DND-41 (cell line): ENCODE measurements around the gene RAD51B.

ENCODE experiments used
- EZH2 ChIP-seq: IDR thresholded peaks from 3 replicates; pipeline ENCODE4 v1.6.1; 2012; ENCODE audit warnings: borderline replicate concordance, low read depth, mild to moderate bottlenecking, moderate library complexity, low read length, inconsistent platforms; ENCODE audit not compliant: severe bottlenecking
- TF ChIP-seq, protein P1 (sequence below): IDR thresholded peaks from 2 replicates; pipeline ENCODE4 v1.5.1; 2012; ENCODE audit warnings: borderline replicate concordance, low read length, moderate library complexity, mild to moderate bottlenecking; ENCODE audit not compliant: poor library complexity, severe bottlenecking; ENCODE audit errors: extremely low read depth

DNA sequence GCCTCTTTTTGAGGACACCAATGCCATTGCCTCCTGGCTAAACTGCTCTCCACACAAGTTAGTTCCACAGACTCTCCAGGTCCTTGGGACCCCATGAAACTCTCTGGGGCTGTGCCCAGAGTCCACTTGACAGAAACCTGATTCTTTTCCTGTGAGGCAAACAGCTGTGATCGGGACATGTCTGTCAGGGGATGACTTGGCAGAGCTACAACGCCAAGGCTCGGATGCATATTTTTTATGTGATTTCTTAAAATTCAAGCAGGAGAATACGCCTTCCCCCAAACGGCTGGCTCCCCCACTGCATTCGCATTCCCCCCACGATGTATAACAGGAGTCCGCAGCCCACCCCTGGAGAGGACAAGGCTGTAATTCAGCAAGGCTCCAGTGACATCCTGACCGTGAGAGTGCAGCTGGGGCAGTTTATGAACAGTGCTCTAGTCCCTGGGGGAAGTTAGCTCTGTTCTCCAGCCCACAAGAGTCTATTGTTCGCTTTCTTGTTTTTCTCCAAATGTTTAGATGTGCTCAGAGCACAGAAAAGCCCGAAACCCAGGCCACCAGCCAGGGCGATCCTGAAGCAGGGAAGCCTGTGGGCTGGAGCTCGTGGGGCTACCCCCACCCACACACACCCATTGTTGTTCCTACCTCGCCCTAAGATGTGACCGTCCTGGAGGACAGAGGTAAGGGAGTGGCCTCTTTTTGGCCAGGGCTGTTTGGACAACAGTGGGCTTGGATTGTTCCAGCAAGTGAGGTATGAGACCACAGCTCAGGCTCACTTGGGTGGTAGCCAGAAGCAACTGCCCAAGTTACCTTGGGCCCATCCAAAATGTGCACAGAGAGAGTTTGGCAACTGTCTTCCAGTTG, 813.8 kb downstream of the RAD51B start:
- TF ChIP-seq, protein P1, sequence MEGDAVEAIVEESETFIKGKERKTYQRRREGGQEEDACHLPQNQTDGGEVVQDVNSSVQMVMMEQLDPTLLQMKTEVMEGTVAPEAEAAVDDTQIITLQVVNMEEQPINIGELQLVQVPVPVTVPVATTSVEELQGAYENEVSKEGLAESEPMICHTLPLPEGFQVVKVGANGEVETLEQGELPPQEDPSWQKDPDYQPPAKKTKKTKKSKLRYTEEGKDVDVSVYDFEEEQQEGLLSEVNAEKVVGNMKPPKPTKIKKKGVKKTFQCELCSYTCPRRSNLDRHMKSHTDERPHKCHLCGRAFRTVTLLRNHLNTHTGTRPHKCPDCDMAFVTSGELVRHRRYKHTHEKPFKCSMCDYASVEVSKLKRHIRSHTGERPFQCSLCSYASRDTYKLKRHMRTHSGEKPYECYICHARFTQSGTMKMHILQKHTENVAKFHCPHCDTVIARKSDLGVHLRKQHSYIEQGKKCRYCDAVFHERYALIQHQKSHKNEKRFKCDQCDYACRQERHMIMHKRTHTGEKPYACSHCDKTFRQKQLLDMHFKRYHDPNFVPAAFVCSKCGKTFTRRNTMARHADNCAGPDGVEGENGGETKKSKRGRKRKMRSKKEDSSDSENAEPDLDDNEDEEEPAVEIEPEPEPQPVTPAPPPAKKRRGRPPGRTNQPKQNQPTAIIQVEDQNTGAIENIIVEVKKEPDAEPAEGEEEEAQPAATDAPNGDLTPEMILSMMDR, result no peak
- no peak for TF ChIP-seq EZH2
